ENCODE measurements around the gene PTPRG. TPM values are rescaled to one million over a fixed set of nuclear protein-coding genes. Genes with fewer than 3 reads are reported as not detected.

Gene PTPRG
- total and polyA plus RNA-seq, 10 of the 15 experiments (the other 5 are each of a cell fraction or from before 2014, with no cell fraction given): 0.29 to 20.7 (median 1.4) TPM

DNA sequence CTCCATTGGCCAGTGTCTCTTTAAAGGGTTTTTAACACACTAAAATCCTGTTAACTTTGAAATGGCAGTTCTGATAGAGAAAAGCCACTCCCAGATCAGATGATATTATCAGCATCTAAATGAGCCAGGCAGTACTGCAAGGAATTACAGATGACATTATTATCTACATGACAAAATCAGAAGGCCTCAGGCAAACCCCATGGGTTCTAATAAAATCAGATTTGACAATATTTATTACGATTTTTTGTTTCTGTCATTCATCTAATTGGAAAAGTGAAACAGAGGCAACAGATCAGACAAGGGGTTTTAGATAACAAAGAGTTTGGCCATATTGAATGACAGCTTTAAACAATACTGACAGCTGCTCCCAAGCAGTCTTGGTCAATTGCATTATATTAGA, 699.3 kb downstream of the PTPRG start:
- in situ Hi-C loops (cut with MboI): no loop called here
- H3K4me3 ChIP-seq: no peak overlapping the region
- H4K20me1 ChIP-seq (ENCODE audit: control insufficient read depth, insufficient read depth): no peaks in the 10 kb centered on the region
- no peak overlapping the region for H3K9ac ChIP-seq (ENCODE audit: control insufficient read depth, insufficient read depth, low read length)
- WGBS (ENCODE audit: insufficient coverage, insufficient replicate concordance, low lambda C conversion rate, missing lambda C conversion rate): 6% methylated on average over 1 of the region's 1 CpG
- H3K79me2 ChIP-seq (ENCODE audit: control insufficient read depth, insufficient read depth, low read length): no peaks in the 10 kb centered on the region
- ChIA-PET SMC1A (ENCODE audit: uncharacterized antibody, unreplicated experiment) (interaction anchor here (0.8 to 6.1 kb wide), 8 partner anchors 9 to 186 kb away, joined by 3 to 58 read pairs (median 4); no protein-coding TSS in a partner anchor), CTCF (interaction anchor here (0.5 to 6.1 kb wide), 12 partner anchors 11 to 73 kb away, joined by 3 to 29 read pairs (median 4); no protein-coding TSS in a partner anchor), POLR2A (interaction anchor here (0.7 to 1.1 kb wide), 3 partner anchors 22 to 60 kb away, joined by 3 to 8 read pairs (median 3); no protein-coding TSS in a partner anchor), RAD21 (ENCODE audit: unreplicated experiment) (interaction anchor here (1.7 to 4.7 kb wide), 5 partner anchors 13 to 60 kb away, joined by 4 to 30 read pairs (median 6); no protein-coding TSS in a partner anchor)
- no peak overlapping the region for H2AFZ ChIP-seq (ENCODE audit: control insufficient read depth, low read depth, low read length)
- TF ChIP-seq RCOR1 (conservative IDR thresholded peaks at IDR 0.05; ENCODE audit: low read depth, low read length) (no peak), SIN3A (IDR thresholded peaks at IDR 0.05; ENCODE audit: low read depth, low read length) (no peak), JUND (IDR thresholded peaks at IDR 0.05; ENCODE audit: low read depth, low read length) (no peak), HCFC1 (IDR thresholded peaks at IDR 0.05; ENCODE audit: low read length) (no peak)
- TF ChIP-seq, protein P1, sequence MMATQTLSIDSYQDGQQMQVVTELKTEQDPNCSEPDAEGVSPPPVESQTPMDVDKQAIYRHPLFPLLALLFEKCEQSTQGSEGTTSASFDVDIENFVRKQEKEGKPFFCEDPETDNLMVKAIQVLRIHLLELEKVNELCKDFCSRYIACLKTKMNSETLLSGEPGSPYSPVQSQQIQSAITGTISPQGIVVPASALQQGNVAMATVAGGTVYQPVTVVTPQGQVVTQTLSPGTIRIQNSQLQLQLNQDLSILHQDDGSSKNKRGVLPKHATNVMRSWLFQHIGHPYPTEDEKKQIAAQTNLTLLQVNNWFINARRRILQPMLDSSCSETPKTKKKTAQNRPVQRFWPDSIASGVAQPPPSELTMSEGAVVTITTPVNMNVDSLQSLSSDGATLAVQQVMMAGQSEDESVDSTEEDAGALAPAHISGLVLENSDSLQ (IDR thresholded peaks at IDR 0.05): peak; percentile 20; the same call in 1 of the 2 replicates
- no peaks in the 10 kb centered on the region for H3K27me3 ChIP-seq (replicated peaks in 1 of 2; ENCODE audit: control insufficient read depth in 2 of 2, insufficient read depth in 2 of 2, low read length in 1 of 2)
- no peak overlapping the region for H3K4me2 ChIP-seq (ENCODE audit: control insufficient read depth, insufficient read depth)
- H3K27ac ChIP-seq (ENCODE audit: control insufficient read depth, insufficient read depth): no peak overlapping the region
- intact Hi-C loops (cut with micrococcal nuclease; ENCODE audit: unreplicated experiment): no loop called here
- no peaks in the 10 kb centered on the region for H3K4me1 ChIP-seq (ENCODE audit: control insufficient read depth, insufficient read depth, low read length)
- DNase-seq (ENCODE audit: low read depth, low spot score): no peak
- ATAC-seq: no peak
- no peak for FAIRE-seq
- H3K36me3 ChIP-seq (ENCODE audit: control insufficient read depth in 2 of 2, insufficient read depth in 2 of 2, low read length in 1 of 2): no peaks in the 10 kb centered on the region
- BruUV-seq (replicated peaks): no TSS peak
- H3K9me3 ChIP-seq (replicated peaks; ENCODE audit: control insufficient read depth, insufficient read depth, low read length): no peaks in the 10 kb centered on the region

DNA sequence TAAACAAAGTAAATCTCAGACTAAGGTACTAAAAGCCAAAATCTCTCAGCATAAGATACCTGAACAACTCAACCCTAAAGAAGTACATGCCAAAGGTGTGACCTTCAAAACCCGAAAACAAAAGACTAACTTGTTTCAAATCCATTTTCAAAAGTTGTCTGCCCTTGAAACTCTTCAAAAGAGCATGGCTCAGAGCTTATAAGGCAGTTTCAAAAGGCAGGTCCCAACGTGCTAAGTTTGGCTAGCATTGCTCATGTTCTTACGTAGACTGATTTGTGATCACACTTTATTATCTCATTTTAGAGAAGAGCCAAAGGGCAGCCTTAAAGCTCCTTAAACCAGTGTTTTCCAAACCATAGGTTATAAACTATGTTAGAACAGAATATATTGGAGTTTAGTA, 699.8 kb downstream of the PTPRG start:
- ATAC-seq (peak; percentile 83), FAIRE-seq (peak; percentile 13), DNase-seq (ENCODE audit: low read depth, low spot score) (no peak)
- Histone ChIP-seq H3K27me3 (replicated peaks in 1 of 2; ENCODE audit: control insufficient read depth in 2 of 2, insufficient read depth in 2 of 2, low read length in 1 of 2) (no peaks in the 10 kb centered on the region), H3K79me2 (ENCODE audit: control insufficient read depth, insufficient read depth, low read length) (no peaks in the 10 kb centered on the region), H3K4me2 (ENCODE audit: control insufficient read depth, insufficient read depth) (no peak overlapping the region), H3K9ac (ENCODE audit: control insufficient read depth, insufficient read depth, low read length) (no peak overlapping the region), H2AFZ (ENCODE audit: control insufficient read depth, low read depth, low read length) (no peak overlapping the region), H3K9me3 (replicated peaks; ENCODE audit: control insufficient read depth, insufficient read depth, low read length) (no peaks in the 10 kb centered on the region), H3K36me3 (ENCODE audit: control insufficient read depth in 2 of 2, insufficient read depth in 2 of 2, low read length in 1 of 2) (no peaks in the 10 kb centered on the region), H3K27ac (ENCODE audit: control insufficient read depth, insufficient read depth) (no peak overlapping the region), H3K4me3 (no peak overlapping the region), H4K20me1 (ENCODE audit: control insufficient read depth, insufficient read depth) (no peaks in the 10 kb centered on the region), H3K4me1 (ENCODE audit: control insufficient read depth, insufficient read depth, low read length) (no peaks in the 10 kb centered on the region)
- 32% methylated on average over 3 of the region's 3 CpGs for WGBS (ENCODE audit: insufficient coverage, insufficient replicate concordance, low lambda C conversion rate, missing lambda C conversion rate)
- POLR2A ChIA-PET: interaction anchor here (0.7 to 1.1 kb wide), 3 partner anchors 18 to 61 kb away, joined by 3 to 8 read pairs (median 3); no protein-coding TSS in a partner anchor
- RAD21 ChIA-PET (ENCODE audit: unreplicated experiment): interaction anchor here (1.4 to 4.7 kb wide), 7 partner anchors 14 to 60 kb away, joined by 3 to 30 read pairs (median 6); no protein-coding TSS in a partner anchor
- CTCF ChIA-PET: interaction anchor here (0.7 to 6.1 kb wide), 9 partner anchors 14 to 60 kb away, joined by 3 to 29 read pairs (median 4); no protein-coding TSS in a partner anchor
- SMC1A ChIA-PET (ENCODE audit: uncharacterized antibody, unreplicated experiment): interaction anchor here (0.8 to 6.1 kb wide), 8 partner anchors 9 to 185 kb away, joined by 3 to 58 read pairs (median 4); no protein-coding TSS in a partner anchor
- intact Hi-C loops (cut with micrococcal nuclease; ENCODE audit: unreplicated experiment): no loop called here
- in situ Hi-C loops (cut with MboI): no loop called here
- no TSS peak for BruUV-seq (replicated peaks)
- TF ChIP-seq PAX5 (IDR thresholded peaks at IDR 0.05; ENCODE audit: borderline replicate concordance, low read depth, low read length) (no peak), RBBP5 (conservative IDR thresholded peaks at IDR 0.05) (no peak), DPF2 (IDR thresholded peaks at IDR 0.05) (no peak; the same call in 1 of the 2 replicates), RCOR1 (conservative IDR thresholded peaks at IDR 0.05; ENCODE audit: low read depth, low read length) (no peak), ESRRA (IDR thresholded peaks at IDR 0.05; ENCODE audit: low read length) (peak; percentile 47; the same call in 1 of the 2 replicates), BHLHE40 (IDR thresholded peaks at IDR 0.05; ENCODE audit: borderline replicate concordance in 1 of 2, low read depth in 2 of 2, low read length in 1 of 2) (peak in 1 of 2 experiments; percentile 23; a peak in 1 of 4 replicates)
- TF ChIP-seq, protein P2, sequence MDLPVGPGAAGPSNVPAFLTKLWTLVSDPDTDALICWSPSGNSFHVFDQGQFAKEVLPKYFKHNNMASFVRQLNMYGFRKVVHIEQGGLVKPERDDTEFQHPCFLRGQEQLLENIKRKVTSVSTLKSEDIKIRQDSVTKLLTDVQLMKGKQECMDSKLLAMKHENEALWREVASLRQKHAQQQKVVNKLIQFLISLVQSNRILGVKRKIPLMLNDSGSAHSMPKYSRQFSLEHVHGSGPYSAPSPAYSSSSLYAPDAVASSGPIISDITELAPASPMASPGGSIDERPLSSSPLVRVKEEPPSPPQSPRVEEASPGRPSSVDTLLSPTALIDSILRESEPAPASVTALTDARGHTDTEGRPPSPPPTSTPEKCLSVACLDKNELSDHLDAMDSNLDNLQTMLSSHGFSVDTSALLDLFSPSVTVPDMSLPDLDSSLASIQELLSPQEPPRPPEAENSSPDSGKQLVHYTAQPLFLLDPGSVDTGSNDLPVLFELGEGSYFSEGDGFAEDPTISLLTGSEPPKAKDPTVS (IDR thresholded peaks at IDR 0.05; ENCODE audit: low read depth, low read length): no peak
